Heart left ventricle (tissue), 13 donors: ENCODE measurements around the gene DNAJB11.

Experiments
- CTCF ChIP-seq, 12 donors: fragments of 200-600 bp; sonication (generic) in 4 of 12; IDR thresholded peaks; one replicate each; pipeline versions ENCODE4 v1.5.0 to v1.8.0; 2018 to 2022; ENCODE audit warnings: antibody characterized with exemption in 12 of 12, mild to moderate bottlenecking in 5 of 12
- POLR2A ChIP-seq, 2 donors: fragments of 450-650 bp; IDR thresholded peaks; one replicate each; pipeline ENCODE4 v1.6.1; 2017; ENCODE audit warnings: antibody characterized with exemption in 2 of 2, mild to moderate bottlenecking in 2 of 2, moderate library complexity in 2 of 2
- donor health status: ischemic (EF 13 %, LVEDD 7.1; RV severe dilation, severe dysfunction).
- donor health status: DM: no; HTN: yes; CAD: no.
- donor health status: DM: no; HTN: no; CAD: no.
- donor health status: ischemic (EF 25% LVEDD 6.9; RV normal size, moderate dysfunction).
- donor health status: ischemic (EF 25% LVEDD 5.7; RV mildly dilated, moderate dysfunction).
- donor health status: ischemic (EF 35%, LVEDD 5.7; RV mildly dilated, moderate dysfunction).
- donor health status: nonischemic (EF 11% LVEDD 7.7; RV severe dilation, severe dysfunction).
- donor health status: DM: yes; HTN: yes; CAD: no.
- donor health status: PGD.
- donor health status: ischemic (EF 29% LVEDD 5.4; RV normal size, mild dysfunction).
- donor health status: nonischemic (EF 23%, LVEDD 6.1; RV moderate dilation, normal function).

- TF ChIP-seq POLR2A (IDR thresholded peaks at IDR 0.05) (no peak), CTCF (IDR thresholded peaks at IDR 0.05) (no peak)
Measured at GRCh38 chr3:186622651-186623310, 52.3 kb downstream of the DNAJB11 start.
